ENCODE results near the gene UBR3. TPM values are rescaled to one million over a fixed set of nuclear protein-coding genes. Genes with fewer than 3 reads are reported as not detected.

UBR3 gene
- polyA plus RNA-seq, 1 donor from 2014 or later: 75.2 TPM

- Histone ChIP-seq H2AFZ (ENCODE audit: low read depth, low read length) (no peak overlapping the region), H3F3A (ENCODE audit: insufficient read depth, low read length, poor library complexity, severe bottlenecking) (no peaks in the 10 kb centered on the region), H3K4me3 (ENCODE audit: low read length) (no peak overlapping the region), H3K9ac (ENCODE audit: low read length) (no peak overlapping the region), H3K79me2 (replicated peaks; ENCODE audit: insufficient read depth, low read length) (no peaks in the 10 kb centered on the region), H3K27ac (ENCODE audit: low read length) (no peak overlapping the region), H4K20me1 (ENCODE audit: insufficient read depth) (no peaks in the 10 kb centered on the region), H3K36me3 (ENCODE audit: insufficient read depth, low read length) (no peaks in the 10 kb centered on the region), H3K27me3 (ENCODE audit: insufficient read depth, low read depth, low read length) (no peaks in the 10 kb centered on the region), H3K9me2 (ENCODE audit: insufficient read depth, low read length) (no peaks in the 10 kb centered on the region), H3K4me2 (ENCODE audit: low read length) (no peak overlapping the region), H3K9me3 (ENCODE audit: low read length) (no peaks in the 10 kb centered on the region)
- TF ChIP-seq REST (IDR thresholded peaks at IDR 0.05; ENCODE audit: borderline replicate concordance) (no peak), TAF1 (IDR thresholded peaks at IDR 0.05; ENCODE audit: low read depth) (no peak), EZH2 (IDR thresholded peaks at IDR 0.05; ENCODE audit: borderline replicate concordance, insufficient read depth, low read length, poor library complexity, severe bottlenecking) (no peak), EP300 (conservative IDR thresholded peaks at IDR 0.05; ENCODE audit: poor library complexity, severe bottlenecking) (no peak), MXI1 (conservative IDR thresholded peaks at IDR 0.05; ENCODE audit: poor library complexity, severe bottlenecking) (no peak)
- TF ChIP-seq, protein P1, sequence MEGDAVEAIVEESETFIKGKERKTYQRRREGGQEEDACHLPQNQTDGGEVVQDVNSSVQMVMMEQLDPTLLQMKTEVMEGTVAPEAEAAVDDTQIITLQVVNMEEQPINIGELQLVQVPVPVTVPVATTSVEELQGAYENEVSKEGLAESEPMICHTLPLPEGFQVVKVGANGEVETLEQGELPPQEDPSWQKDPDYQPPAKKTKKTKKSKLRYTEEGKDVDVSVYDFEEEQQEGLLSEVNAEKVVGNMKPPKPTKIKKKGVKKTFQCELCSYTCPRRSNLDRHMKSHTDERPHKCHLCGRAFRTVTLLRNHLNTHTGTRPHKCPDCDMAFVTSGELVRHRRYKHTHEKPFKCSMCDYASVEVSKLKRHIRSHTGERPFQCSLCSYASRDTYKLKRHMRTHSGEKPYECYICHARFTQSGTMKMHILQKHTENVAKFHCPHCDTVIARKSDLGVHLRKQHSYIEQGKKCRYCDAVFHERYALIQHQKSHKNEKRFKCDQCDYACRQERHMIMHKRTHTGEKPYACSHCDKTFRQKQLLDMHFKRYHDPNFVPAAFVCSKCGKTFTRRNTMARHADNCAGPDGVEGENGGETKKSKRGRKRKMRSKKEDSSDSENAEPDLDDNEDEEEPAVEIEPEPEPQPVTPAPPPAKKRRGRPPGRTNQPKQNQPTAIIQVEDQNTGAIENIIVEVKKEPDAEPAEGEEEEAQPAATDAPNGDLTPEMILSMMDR (IDR thresholded peaks at IDR 0.05; ENCODE audit: poor library complexity, severe bottlenecking): no peak
These were observed 64.5 kb downstream of the UBR3 start for GRCh38 chr2:169891593-169892298.

- H3K27ac ChIP-seq (ENCODE audit: low read length): no peak overlapping the region
These were observed 65.7 kb downstream of the UBR3 start for GRCh38 chr2:169892951-169893350.

More at GRCh38 chr2:169892951-169893350, 65.7 kb downstream of the UBR3 start:
- no peak for TF ChIP-seq EP300 (conservative IDR thresholded peaks at IDR 0.05; ENCODE audit: poor library complexity, severe bottlenecking)
- no peak overlapping the region for H3K9ac ChIP-seq (ENCODE audit: low read length)
- H3K36me3 ChIP-seq (ENCODE audit: insufficient read depth, low read length): no peaks in the 10 kb centered on the region
- H2AFZ ChIP-seq (ENCODE audit: low read depth, low read length): no peak overlapping the region
- H3K79me2 ChIP-seq (replicated peaks; ENCODE audit: insufficient read depth, low read length): no peaks in the 10 kb centered on the region
- H3K27me3 ChIP-seq (ENCODE audit: insufficient read depth, low read depth, low read length): no peaks in the 10 kb centered on the region
- H3K4me2 ChIP-seq (ENCODE audit: low read length): no peak overlapping the region
- no peaks in the 10 kb centered on the region for H3F3A ChIP-seq (ENCODE audit: insufficient read depth, low read length, poor library complexity, severe bottlenecking)
- H3K9me3 ChIP-seq (ENCODE audit: low read length): no peaks in the 10 kb centered on the region
- H4K20me1 ChIP-seq (ENCODE audit: insufficient read depth): no peaks in the 10 kb centered on the region
- no peak overlapping the region for H3K4me3 ChIP-seq (ENCODE audit: low read length)
- no peaks in the 10 kb centered on the region for H3K9me2 ChIP-seq (ENCODE audit: insufficient read depth, low read length)
